Pancreas (tissue), 10 donors: ENCODE results near the gene SYCP2. TPM values are rescaled to one million over a fixed set of nuclear protein-coding genes. Genes with fewer than 3 reads are reported as not detected.

Experiments
- ATAC-seq, 4 donors: fragments of 200-7000 bp; cut with Tn5 transposase; one replicate each; pipeline versions ENCODE4 v1.8.0 to v1.9.1; 2020; ENCODE audit warnings: mild to moderate bottlenecking in 4 of 4, moderate library complexity in 4 of 4
- DNase-seq, 6 donors: peaks; one replicate each; pipeline ENCODE4 v3.0.0-alpha.2; 2020
- FAIRE-seq: peaks from 2 replicates; lab custom pipeline; 2012; peaks lifted over from hg19 to GRCh38; lab: Jason Lieb, UNC
- H3K27ac ChIP-seq, 4 donors: fragments of 200-600 bp; sonication (generic); 1 replicate in 3 of 4; 2 replicates in 1 of 4; pipeline versions ENCODE4 v1.5.0 to v1.8.0; 2020
- H3K27me3 ChIP-seq, 4 donors: fragments of 200-600 bp; one replicate each; pipeline ENCODE4 v1.8.0; 2021
- H3K36me3 ChIP-seq, 3 donors: fragments of 200-600 bp; sonication (generic) in 1 of 3; one replicate each; pipeline versions ENCODE4 v1.5.0 to v1.8.0; 2020 to 2021
- H3K4me1 ChIP-seq, 3 donors: fragments of 200-600 bp; one replicate each; pipeline ENCODE4 v1.8.0; 2021
- H3K4me3 ChIP-seq, 4 donors: fragments of 200-600 bp; sonication (generic) in 2 of 4; one replicate each; pipeline versions ENCODE4 v1.5.0 to v1.8.0; 2020 to 2021
- H3K9me3 ChIP-seq, 4 donors: fragments of 200-600 bp; one replicate each; pipeline ENCODE4 v1.8.0; 2021
- WGBS, 2 donors: extraction: QIAGEN DNeasy Blood & Tissue Kit; methylation state at CpG; one replicate each; pipeline ENCODE4 v1.1.7; 2013; 5-methylcytosine and 5-hydroxymethylcytosine counted together
- intact Hi-C, 3 donors: fragments of 100-400 bp; cut with DNase I; formaldehyde crosslinking; loops; one replicate each; pipeline versions ENCODE4 v1.11.1 to v1.14.2; 2022
- polyA plus RNA-seq, 2 donors: library from polyadenylated mRNA; stranded (reverse); fragments of 200-250 nt; gene quantifications; one replicate each; pipeline ENCODE4 v1.2.3, GENCODE V29; 2013
- total RNA-seq, 6 donors: library from RNA; stranded (reverse); fragmentation: NEBNext Ultra II Directional in 4 of 6; extraction: Animal tissue kit (Norgen Biotek cat#: 25700) in 4 of 6; gene quantifications; one replicate each; pipeline versions ENCODE4 v1.2.1 to v1.2.4, GENCODE V29; 2021 to 2023
- TF ChIP-seq, protein P1 (sequence below), 4 donors: fragments of 200-600 bp; sonication (generic) in 3 of 4; IDR thresholded peaks; one replicate each; pipeline versions ENCODE4 v1.5.0 to v1.8.0; 2021; ENCODE audit warnings: antibody characterized with exemption in 4 of 4
- donor health status: healthy with polysubstance abuse.
- donor health status: DM: no; HTN: no; CAD: no; lungs with moderate emphysema.
- donor health status: DM: no; HTN: no; CAD: no.
- donor health status: control.
- donor health status: control.
- donor health status: Bipolar disorder and iron deficiency.
- donor health status: DM: yes; HTN: yes; CAD: no.
- donor health status: DM: no; HTN: no; CAD: no.
- donor health status: DM: no; HTN: no; CAD: no.
- donor health status: DM: yes; HTN: yes; CAD: no.

The SYCP2 gene
- total and polyA plus RNA-seq, 8 donors, result 1.3 to 4.7 (median 3.2) TPM

- Histone ChIP-seq H3K9me3 (no peaks in the 10 kb centered on the region), H3K27ac (no peak overlapping the region), H3K4me1 (no peaks in the 10 kb centered on the region), H3K27me3 (no peaks in the 10 kb centered on the region), H3K4me3 (no peak overlapping the region), H3K36me3 (no peaks in the 10 kb centered on the region)
- TF ChIP-seq, protein P1, sequence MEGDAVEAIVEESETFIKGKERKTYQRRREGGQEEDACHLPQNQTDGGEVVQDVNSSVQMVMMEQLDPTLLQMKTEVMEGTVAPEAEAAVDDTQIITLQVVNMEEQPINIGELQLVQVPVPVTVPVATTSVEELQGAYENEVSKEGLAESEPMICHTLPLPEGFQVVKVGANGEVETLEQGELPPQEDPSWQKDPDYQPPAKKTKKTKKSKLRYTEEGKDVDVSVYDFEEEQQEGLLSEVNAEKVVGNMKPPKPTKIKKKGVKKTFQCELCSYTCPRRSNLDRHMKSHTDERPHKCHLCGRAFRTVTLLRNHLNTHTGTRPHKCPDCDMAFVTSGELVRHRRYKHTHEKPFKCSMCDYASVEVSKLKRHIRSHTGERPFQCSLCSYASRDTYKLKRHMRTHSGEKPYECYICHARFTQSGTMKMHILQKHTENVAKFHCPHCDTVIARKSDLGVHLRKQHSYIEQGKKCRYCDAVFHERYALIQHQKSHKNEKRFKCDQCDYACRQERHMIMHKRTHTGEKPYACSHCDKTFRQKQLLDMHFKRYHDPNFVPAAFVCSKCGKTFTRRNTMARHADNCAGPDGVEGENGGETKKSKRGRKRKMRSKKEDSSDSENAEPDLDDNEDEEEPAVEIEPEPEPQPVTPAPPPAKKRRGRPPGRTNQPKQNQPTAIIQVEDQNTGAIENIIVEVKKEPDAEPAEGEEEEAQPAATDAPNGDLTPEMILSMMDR (IDR thresholded peaks at IDR 0.05), result no peak
- peak in 1 of 4 donors; percentile 59 for ATAC-seq
- 51 to 58% methylated on average over 2 of the region's 2 CpGs for WGBS, 2 donors
- intact Hi-C loops, result no loop called here
- no peak for DNase-seq
- FAIRE-seq, result no peak
These were observed 85.3 kb downstream of the SYCP2 start for GRCh38 chr20:59848182-59848581.

DNA sequence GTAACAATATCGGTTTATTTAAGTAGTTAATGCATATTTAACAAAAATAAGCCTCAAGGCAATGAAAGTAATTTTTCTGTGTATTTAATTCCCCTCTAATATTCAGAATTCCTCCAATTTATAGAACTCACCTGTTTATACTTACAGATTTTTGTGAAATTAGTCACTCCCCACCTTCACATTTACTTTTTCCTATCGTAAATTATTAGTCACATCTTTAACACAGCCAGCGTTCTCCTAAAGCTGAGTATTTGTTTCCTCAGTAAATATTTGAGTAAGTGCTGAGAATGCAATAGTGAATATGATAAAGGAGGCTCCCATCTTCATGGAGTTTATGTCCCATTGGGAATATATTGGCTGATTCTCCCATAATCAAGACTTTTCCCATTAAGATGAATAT lies 88.0 kb downstream of the SYCP2 start:
- ATAC-seq, result no peak
- H3K4me3 ChIP-seq, result no peak overlapping the region
- no peak for FAIRE-seq
- DNase-seq, result no peak
- H3K9me3 ChIP-seq, result no peaks in the 10 kb centered on the region
- TF ChIP-seq, protein P1 (IDR thresholded peaks at IDR 0.05), result no peak
- WGBS, 2 donors, result 76 to 82% methylated on average over 3 of the region's 3 CpGs
- H3K27ac ChIP-seq, result no peak overlapping the region
- intact Hi-C loops, result no loop called here
- H3K36me3 ChIP-seq, result no peaks in the 10 kb centered on the region
- H3K27me3 ChIP-seq, result no peaks in the 10 kb centered on the region
- no peaks in the 10 kb centered on the region for H3K4me1 ChIP-seq

DNA sequence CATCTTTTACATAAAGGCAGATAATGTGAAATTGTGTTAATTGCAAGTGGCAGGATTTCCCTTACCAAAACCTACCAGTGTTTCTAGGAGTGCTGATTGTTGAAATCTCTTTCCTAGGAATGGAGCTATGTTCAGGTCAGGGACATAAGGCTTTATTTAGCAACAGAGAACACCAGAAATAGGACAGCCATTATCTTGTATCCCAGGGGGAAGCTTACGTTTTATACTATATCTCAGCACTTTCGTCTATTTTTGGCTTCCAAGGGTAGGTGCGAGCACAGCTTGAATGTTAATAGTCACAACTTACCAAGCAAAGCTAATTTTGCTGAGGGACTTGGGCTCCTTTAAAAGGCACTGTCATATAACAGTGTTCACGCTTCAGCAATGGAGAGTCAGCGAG lies 94.0 kb downstream of the SYCP2 start:
- no peak overlapping the region for H3K27ac ChIP-seq
- no peak overlapping the region for H3K4me3 ChIP-seq
- H3K4me1 ChIP-seq, result no peaks in the 10 kb centered on the region
- TF ChIP-seq, protein P1 (IDR thresholded peaks at IDR 0.05), result no peak
- H3K36me3 ChIP-seq, result no peaks in the 10 kb centered on the region
- 83 to 91% methylated on average over 5 of the region's 5 CpGs for WGBS, 2 donors
- intact Hi-C loops, result no loop called here
- no peak for FAIRE-seq
- ATAC-seq, result no peak
- H3K27me3 ChIP-seq, result no peaks in the 10 kb centered on the region
- no peak for DNase-seq
- H3K9me3 ChIP-seq, result no peaks in the 10 kb centered on the region

DNA sequence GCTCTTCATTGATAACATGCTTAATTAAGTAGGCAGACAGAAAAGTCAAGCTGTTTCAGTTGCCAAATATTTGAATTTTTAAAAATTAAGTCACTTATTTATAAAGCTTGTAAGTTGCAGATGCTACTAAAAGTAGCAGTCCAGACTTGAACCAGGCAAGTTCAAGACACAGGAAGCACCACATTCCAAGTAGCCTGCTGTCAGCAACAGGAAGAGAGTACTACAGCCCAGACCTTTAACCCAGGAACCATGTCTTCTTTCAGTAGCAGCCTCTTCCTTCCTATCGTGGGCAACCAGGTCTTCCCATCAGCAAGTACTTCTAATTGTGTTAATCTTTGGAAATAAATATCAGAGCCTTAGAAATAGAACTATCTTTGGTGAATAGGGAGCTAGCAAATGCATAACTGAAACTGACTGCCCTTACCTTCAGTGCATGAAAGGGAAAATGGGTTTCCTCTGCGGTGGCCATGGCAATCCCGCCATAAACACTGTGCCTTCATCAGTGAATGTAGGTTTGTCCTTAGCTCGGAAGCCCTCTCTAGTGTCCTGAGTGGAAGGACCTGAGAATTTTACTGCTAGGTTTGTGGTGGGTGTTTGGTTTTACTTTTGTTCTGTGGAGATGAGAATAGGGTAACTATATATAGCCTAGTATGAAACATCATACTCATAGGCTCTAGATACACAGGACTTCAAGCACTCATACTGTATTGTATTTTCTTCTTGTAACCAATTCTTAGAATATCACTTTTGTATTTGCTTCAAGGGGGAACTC lies 95.6 kb downstream of the SYCP2 start:
- H3K27me3 ChIP-seq, result no peaks in the 10 kb centered on the region
- no peaks in the 10 kb centered on the region for H3K9me3 ChIP-seq
- no peak overlapping the region for H3K4me3 ChIP-seq
- no peak overlapping the region for H3K27ac ChIP-seq
- intact Hi-C loops, result no loop called here
- FAIRE-seq (no peak), ATAC-seq (no peak), DNase-seq (no peak)
- H3K4me1 ChIP-seq, result no peaks in the 10 kb centered on the region
- 75 to 81% methylated on average over 4 of the region's 4 CpGs for WGBS, 2 donors
- no peaks in the 10 kb centered on the region for H3K36me3 ChIP-seq
- TF ChIP-seq, protein P1 (IDR thresholded peaks at IDR 0.05), result no peak

- Histone ChIP-seq H3K27me3 (no peaks in the 10 kb centered on the region), H3K27ac (no peak overlapping the region), H3K36me3 (no peaks in the 10 kb centered on the region), H3K4me1 (no peaks in the 10 kb centered on the region), H3K4me3 (no peak overlapping the region), H3K9me3 (no peaks in the 10 kb centered on the region)
- DNase-seq (no peak), ATAC-seq (no peak), FAIRE-seq (no peak)
- TF ChIP-seq, protein P1 (IDR thresholded peaks at IDR 0.05), result no peak
- intact Hi-C loops, result no loop called here
- WGBS, 2 donors, result 43 to 54% methylated on average over 6 of the region's 6 CpGs
These were observed 96.7 kb downstream of the SYCP2 start for GRCh38 chr20:59836767-59837166.
